Kidney epithelial cell (primary cell): ENCODE data around the gene P2RX3. TPM values are rescaled to one million over a fixed set of nuclear protein-coding genes. Genes with fewer than 3 reads are reported as not detected.

Experiments used
- DNase-seq: peaks from one replicate; pipeline ENCODE4 v3.0.0-alpha.2; 2010; ENCODE audit warnings: low read depth
- H3K27me3 ChIP-seq: 2 replicates; pipeline ENCODE4 v1.6.0; 2011; ENCODE audit warnings: low read length; ENCODE audit not compliant: control insufficient read depth, insufficient read depth
- H3K36me3 ChIP-seq: 2 replicates; pipeline ENCODE4 v1.5.1; 2011; ENCODE audit warnings: low read length; ENCODE audit not compliant: control insufficient read depth, insufficient read depth
- H3K4me3 ChIP-seq: 2 replicates; pipeline ENCODE4 v1.5.1; 2011; ENCODE audit warnings: low read depth, mild to moderate bottlenecking, control low read depth, low read length
- CTCF ChIP-seq: IDR thresholded peaks from 2 replicates; pipeline ENCODE4 v1.5.1; 2011; ENCODE audit warnings: mild to moderate bottlenecking, moderate library complexity, low read length, control low read depth, inconsistent platforms; ENCODE audit not compliant: insufficient read depth, poor library complexity, severe bottlenecking
- total RNA-seq: library from RNA; depleted of rRNA; stranded (reverse); fragments of >200 nt; gene quantifications from 2 replicates; pipeline ENCODE4 v1.2.3, GENCODE V29; 2015

P2RX3 gene
- total RNA-seq, 1 donor from 2014 or later = not detected

- no peak for TF ChIP-seq CTCF
- peaks cover 10% of the 10 kb centered on the region for H3K27me3 ChIP-seq
- DNase-seq = no peak
- H3K36me3 ChIP-seq = no peaks in the 10 kb centered on the region
- no peak overlapping the region for H3K4me3 ChIP-seq
Observed at GRCh38 chr11:57378186-57378585, 40.0 kb downstream of the P2RX3 start.

GRCh38 chr11:57379732-57380131 lies 41.6 kb downstream of the P2RX3 start:
- TF ChIP-seq CTCF = no peak
- no peak for DNase-seq
- H3K36me3 ChIP-seq = no peaks in the 10 kb centered on the region
- no peak overlapping the region for H3K4me3 ChIP-seq
- peaks cover 10% of the 10 kb centered on the region for H3K27me3 ChIP-seq

GRCh38 chr11:57380975-57381374 lies 42.8 kb downstream of the P2RX3 start, which contains the start of gene PRG3:
PRG3 (minus strand) TSS chr11:57381150; CDS start chr11:57380708, 442 bp downstream.
- DNase-seq = no peak
- no peak for TF ChIP-seq CTCF
- Histone ChIP-seq H3K4me3 (no peak within 1 kb of the TSS), H3K36me3 (no peaks in the 10 kb centered on the region), H3K27me3 (peaks cover 10% of the 10 kb centered on the region)

GRCh38 chr11:57386178-57386940 lies 48.2 kb downstream of the P2RX3 start:
- Histone ChIP-seq H3K36me3 (no peaks in the 10 kb centered on the region), H3K27me3 (peaks cover 12% of the 10 kb centered on the region), H3K4me3 (no peak overlapping the region)
- TF ChIP-seq CTCF = no peak
- no peak for DNase-seq

- Histone ChIP-seq H3K27me3 (peaks cover 12% of the 10 kb centered on the region), H3K4me3 (no peak overlapping the region), H3K36me3 (no peaks in the 10 kb centered on the region)
- TF ChIP-seq CTCF = no peak
- DNase-seq = no peak
Observed at GRCh38 chr11:57387289-57388030, 49.3 kb downstream of the P2RX3 start.
